Measurements from ENCODE around the gene UTS2B. TPM values are rescaled to one million over a fixed set of nuclear protein-coding genes. Genes with fewer than 3 reads are reported as not detected.
A peak's percentile ranks its signal among the peaks of the same experiment; 100 is the strongest.

UTS2B gene
- total RNA-seq, 1 donor from 2014 or later: 0.75 TPM

- ATAC-seq (no peak), DNase-seq (no peak)
- TF ChIP-seq CTCF (IDR thresholded peaks at IDR 0.05): no peak
- intact Hi-C loops (cut with DNase I): no loop called here
- Histone ChIP-seq H3K4me3 (no peak overlapping the region), H3K27me3 (no peaks in the 10 kb centered on the region), H3K27ac (no peak overlapping the region), H3K9me3 (no peaks in the 10 kb centered on the region), H3K36me3 (peaks cover 64% of the 10 kb centered on the region), H3K4me1 (peaks cover 8% of the 10 kb centered on the region)
These were observed 32.9 kb upstream of the UTS2B start for GRCh38 chr3:191363221-191363620.

- Histone ChIP-seq H3K27me3 (no peaks in the 10 kb centered on the region), H3K27ac (no peak overlapping the region), H3K9me3 (no peaks in the 10 kb centered on the region), H3K4me1 (peaks cover 7% of the 10 kb centered on the region), H3K36me3 (peaks cover 71% of the 10 kb centered on the region), H3K4me3 (no peak overlapping the region)
- intact Hi-C loops (cut with DNase I): no loop called here
- no peak for ATAC-seq
- no peak for DNase-seq
- no peak for TF ChIP-seq CTCF (IDR thresholded peaks at IDR 0.05)
These were observed 32.3 kb upstream of the UTS2B start for GRCh38 chr3:191362524-191363090.

- DNase-seq (peak; percentile 58), ATAC-seq (peak; percentile 85)
- H3K27me3 ChIP-seq: no peaks in the 10 kb centered on the region
- TF ChIP-seq CTCF (IDR thresholded peaks at IDR 0.05): no peak
- H3K9me3 ChIP-seq: no peaks in the 10 kb centered on the region
- no peak overlapping the region for H3K4me3 ChIP-seq
- H3K36me3 ChIP-seq: peaks cover 76% of the 10 kb centered on the region
- intact Hi-C loops (cut with DNase I): no loop called here
- H3K4me1 ChIP-seq: peaks cover 5% of the 10 kb centered on the region
- no peak overlapping the region for H3K27ac ChIP-seq
These were observed 31.7 kb upstream of the UTS2B start for GRCh38 chr3:191362037-191362436.

- intact Hi-C loops (cut with DNase I): no loop called here
- ATAC-seq: no peak
- no peak for TF ChIP-seq CTCF (IDR thresholded peaks at IDR 0.05)
- Histone ChIP-seq H3K9me3 (no peaks in the 10 kb centered on the region), H3K4me1 (peaks cover 9% of the 10 kb centered on the region), H3K27ac (no peak overlapping the region), H3K4me3 (no peak overlapping the region), H3K27me3 (no peaks in the 10 kb centered on the region), H3K36me3 (peaks cover 79% of the 10 kb centered on the region)
- no peak for DNase-seq
These were observed 31.1 kb upstream of the UTS2B start for GRCh38 chr3:191361456-191361855.

GRCh38 chr3:191360620-191361019 lies 30.3 kb upstream of the UTS2B start:
- H3K4me1 ChIP-seq: peaks cover 16% of the 10 kb centered on the region
- peaks cover 72% of the 10 kb centered on the region for H3K36me3 ChIP-seq
- DNase-seq (no peak), ATAC-seq (no peak)
- no peak overlapping the region for H3K4me3 ChIP-seq
- H3K27me3 ChIP-seq: no peaks in the 10 kb centered on the region
- H3K27ac ChIP-seq: no peak overlapping the region
- intact Hi-C loops (cut with DNase I): no loop called here
- H3K9me3 ChIP-seq: no peaks in the 10 kb centered on the region
- no peak for TF ChIP-seq CTCF (IDR thresholded peaks at IDR 0.05)

- TF ChIP-seq CTCF (IDR thresholded peaks at IDR 0.05): no peak
- intact Hi-C loops (cut with DNase I): no loop called here
- Histone ChIP-seq H3K4me3 (no peak overlapping the region), H3K4me1 (peaks cover 25% of the 10 kb centered on the region), H3K27me3 (no peaks in the 10 kb centered on the region), H3K36me3 (peaks cover 63% of the 10 kb centered on the region), H3K27ac (no peak overlapping the region), H3K9me3 (no peaks in the 10 kb centered on the region)
- DNase-seq: no peak
- ATAC-seq: no peak
These were observed 28.6 kb upstream of the UTS2B start for GRCh38 chr3:191358929-191359328.

Data from upper lobe of right lung (tissue), 1 donor.